ENCODE data around the gene VSIR.

GRCh38 chr10:71779641-71780040 lies 6.3 kb upstream of the VSIR start:
- TF ChIP-seq CTCF (IDR thresholded peaks at IDR 0.05) = no peak
- no peak for TF ChIP-seq POLR2A (IDR thresholded peaks at IDR 0.05)
